NCI-H748 (cell line): ENCODE data around the gene PCDHGA2.
"Not testable (repeated sequence)": the region's sequence is repeated elsewhere in the genome, so short reads cannot be mapped to it uniquely, and the experiment has no call there.

Experiments used
- DNase-seq: peaks from one replicate; lab custom pipeline; 2025; ENCODE audit not compliant: unreplicated experiment; lab: John Stamatoyannopoulos, UW

The PCDHGA2 gene

DNA sequence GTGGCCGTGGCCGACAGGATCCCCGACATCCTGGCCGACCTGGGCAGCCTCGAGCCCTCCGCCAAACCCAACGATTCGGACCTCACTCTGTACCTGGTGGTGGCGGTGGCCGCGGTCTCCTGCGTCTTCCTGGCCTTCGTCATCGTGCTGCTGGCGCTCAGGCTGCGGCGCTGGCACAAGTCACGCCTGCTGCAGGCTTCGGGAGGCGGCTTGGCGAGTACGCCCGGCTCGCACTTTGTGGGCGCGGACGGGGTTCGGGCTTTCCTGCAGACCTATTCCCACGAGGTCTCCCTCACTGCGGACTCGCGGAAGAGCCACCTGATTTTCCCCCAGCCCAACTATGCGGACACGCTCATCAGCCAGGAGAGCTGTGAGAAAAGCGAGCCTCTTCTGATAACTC lies 7.5 kb downstream of the PCDHGA2 start:
- not testable (repeated sequence) for DNase-seq

DNA sequence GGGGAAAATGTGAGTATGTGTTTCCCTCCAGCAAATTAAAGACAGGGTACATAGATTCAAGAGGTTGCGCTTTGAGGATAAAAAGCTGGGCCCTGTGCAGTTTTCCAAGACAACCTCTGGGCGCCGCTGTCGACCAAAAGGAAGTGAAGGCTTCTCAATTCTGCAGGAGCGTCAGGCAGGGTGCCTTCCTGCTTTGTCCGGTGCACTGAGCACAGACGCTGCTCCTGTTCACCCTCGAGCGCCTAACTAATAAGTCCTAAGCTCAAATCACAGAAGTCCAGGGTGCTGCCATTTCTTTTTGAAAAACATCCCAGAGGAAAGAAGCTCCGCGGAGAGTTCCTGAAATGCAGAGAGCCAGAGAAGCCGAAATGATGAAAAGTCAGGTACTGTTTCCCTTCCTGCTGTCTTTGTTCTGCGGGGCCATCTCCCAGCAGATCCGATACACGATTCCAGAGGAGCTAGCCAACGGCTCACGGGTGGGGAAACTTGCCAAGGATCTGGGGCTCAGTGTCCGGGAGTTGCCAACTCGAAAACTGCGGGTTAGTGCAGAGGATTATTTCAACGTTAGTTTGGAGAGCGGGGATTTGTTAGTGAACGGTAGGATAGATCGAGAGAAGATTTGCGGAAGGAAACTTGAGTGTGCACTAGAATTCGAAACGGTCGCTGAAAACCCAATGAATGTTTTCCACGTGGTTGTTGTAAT lies 11.5 kb downstream of the PCDHGA2 start, which contains the start of gene PCDHGB1:
Gene PCDHGB1 (plus strand): TSS at position 183 of the 703 bp plus-strand sequence. CDS start 162 bp downstream, at position 345.
- DNase-seq, result peak; percentile 93

DNA sequence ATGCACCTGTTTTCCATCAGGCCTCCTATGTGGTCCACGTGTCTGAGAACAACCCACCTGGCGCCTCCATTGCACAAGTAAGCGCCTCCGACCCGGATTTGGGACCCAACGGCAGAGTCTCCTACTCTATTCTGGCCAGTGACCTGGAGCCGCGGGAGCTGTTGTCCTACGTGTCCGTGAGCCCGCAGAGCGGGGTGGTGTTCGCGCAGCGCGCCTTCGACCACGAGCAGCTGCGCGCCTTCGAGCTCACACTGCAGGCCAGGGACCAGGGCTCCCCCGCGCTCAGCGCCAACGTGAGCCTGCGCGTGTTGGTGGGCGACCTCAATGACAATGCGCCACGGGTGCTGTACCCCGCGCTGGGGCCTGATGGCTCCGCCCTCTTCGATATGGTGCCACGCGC lies 13.0 kb downstream of the PCDHGA2 start:
- DNase-seq, result no peak

DNA sequence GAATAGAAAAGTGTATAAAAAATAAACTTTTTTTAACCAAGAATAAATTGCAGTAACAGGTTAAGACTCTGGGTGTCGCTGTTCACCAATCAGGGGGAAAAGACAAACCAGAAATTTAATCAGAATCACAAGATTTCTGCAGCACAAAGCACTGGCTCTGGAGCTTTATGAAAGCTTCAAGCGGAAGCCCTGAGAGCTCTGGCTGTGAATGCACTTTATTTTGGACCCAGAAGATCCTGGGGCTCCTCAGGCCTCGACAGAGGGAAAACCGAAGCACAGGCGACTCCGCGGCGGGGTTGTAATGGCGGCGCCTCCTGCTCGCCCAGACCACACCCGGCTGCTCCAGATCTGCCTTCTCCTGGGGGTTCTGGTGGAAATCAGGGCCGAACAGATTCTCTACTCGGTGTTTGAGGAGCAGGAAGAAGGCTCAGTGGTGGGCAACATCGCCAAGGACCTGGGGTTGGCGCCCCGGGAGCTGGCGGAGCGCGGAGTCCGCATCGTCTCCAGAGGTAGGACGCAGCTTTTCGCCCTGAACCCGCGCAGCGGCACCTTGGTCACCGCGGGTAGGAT lies 16.4 kb downstream of the PCDHGA2 start, which contains the start of gene PCDHGA4:
Gene PCDHGA4 (plus strand): TSS at position 122 of the 570 bp plus-strand sequence. CDS start 87 bp downstream, at position 209.
- DNase-seq, result peak; percentile 4

DNA sequence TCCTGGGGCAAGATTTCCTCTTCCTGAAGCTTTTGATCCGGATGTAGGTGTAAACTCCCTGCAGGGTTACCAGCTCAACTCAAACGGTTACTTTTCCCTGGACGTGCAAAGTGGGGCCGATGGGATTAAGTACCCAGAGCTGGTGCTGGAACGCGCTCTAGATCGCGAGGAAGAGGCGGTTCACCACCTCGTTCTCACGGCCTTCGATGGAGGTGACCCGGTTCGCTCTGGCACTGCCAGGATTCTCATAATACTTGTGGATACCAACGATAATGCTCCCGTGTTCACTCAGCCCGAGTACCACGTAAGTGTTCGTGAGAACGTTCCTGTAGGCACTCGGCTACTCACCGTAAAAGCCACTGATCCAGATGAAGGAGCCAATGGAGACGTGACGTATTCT lies 17.1 kb downstream of the PCDHGA2 start:
- DNase-seq, result no peak

DNA sequence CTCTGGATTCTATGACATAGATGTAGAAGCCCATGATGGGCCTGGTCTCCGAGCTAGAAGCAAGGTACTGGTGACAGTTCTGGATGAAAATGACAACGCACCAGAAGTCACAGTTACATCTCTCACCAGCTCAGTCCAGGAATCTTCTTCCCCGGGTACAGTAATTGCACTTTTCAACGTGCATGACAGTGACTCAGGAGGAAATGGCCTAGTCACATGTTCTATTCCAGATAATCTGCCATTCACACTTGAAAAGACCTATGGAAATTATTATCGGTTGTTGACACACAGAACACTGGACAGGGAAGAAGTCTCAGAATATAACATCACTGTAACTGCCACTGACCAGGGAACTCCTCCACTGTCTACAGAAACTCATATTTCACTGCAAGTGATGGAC lies 17.6 kb downstream of the PCDHGA2 start:
- no peak for DNase-seq

DNA sequence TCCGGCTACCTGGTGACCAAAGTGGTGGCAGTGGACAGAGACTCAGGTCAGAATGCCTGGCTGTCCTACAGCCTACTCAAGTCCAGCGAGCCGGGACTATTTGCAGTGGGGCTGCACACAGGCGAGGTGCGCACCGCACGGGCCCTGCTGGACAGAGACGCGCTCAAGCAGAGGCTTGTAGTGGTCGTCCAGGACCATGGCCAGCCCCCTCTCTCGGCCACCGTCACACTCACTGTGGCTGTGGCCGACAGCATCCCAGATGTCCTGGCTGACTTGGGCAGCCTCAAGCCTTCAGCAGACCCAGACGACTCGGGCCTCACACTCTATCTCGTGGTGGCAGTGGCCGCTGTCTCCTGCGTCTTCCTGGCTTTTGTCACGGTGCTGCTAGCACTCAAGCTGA lies 18.4 kb downstream of the PCDHGA2 start:
- no peak for DNase-seq

DNA sequence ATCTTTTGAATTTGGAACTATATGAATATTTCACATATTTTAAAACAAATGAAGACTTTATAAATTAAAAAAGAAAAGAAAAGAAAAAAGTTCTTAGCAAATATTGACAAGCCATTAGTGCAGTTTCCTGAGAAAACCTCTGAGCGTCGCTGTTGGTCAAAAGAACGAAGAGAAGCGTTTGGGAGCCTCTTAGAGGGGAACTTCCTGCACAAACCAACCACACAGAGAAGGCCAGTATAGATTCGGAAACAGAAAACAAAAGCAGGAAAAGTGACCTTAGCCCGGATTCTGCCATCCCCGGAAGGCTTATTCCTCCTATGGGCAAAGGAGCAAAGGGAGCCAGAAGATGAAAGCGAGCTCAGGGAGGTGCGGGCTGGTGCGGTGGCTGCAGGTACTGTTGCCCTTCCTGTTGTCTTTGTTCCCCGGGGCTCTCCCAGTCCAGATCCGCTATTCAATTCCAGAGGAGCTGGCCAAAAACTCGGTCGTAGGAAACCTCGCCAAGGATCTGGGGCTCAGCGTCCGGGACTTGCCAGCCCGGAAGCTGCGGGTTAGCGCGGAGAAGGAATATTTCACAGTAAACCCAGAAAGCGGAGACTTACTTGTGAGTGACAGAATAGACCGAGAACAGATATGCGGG lies 21.3 kb downstream of the PCDHGA2 start, which contains the start of gene PCDHGB2:
Gene PCDHGB2 (plus strand): TSS at position 205 of the 637 bp plus-strand sequence. CDS start 142 bp downstream, at position 347.
- DNase-seq, result no peak

DNA sequence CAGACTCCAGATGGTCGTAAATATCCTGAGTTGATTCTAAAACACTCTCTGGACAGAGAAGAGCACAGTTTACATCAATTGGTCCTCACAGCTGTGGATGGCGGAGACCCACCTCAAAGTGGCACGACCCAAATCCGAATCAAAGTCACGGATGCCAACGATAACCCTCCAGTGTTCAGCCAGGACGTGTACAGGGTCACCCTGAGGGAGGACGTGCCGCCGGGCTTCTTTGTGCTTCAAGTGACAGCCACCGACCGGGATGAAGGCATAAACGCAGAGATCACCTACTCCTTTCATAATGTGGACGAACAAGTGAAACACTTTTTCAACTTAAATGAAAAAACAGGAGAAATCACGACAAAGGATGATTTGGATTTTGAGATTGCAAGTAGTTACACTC lies 22.1 kb downstream of the PCDHGA2 start:
- DNase-seq, result no peak

DNA sequence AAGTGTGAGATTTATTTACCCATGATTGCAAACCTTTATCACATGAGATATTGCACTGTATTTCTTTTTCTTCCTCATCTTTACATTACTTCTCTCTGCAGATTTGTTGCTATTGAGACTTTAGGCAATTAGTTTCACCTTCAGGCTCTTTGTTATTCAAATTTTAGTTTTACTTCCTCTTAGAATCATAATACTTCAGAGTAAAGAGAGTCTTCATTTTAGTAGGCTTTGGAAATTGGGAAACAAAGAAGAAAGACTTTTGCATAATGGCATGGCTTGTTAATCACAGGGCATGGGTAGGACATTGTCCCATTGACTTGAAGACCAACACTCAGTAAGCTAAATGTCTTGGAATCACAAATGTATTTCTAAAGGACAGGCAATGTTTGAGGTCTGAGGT lies 24.2 kb downstream of the PCDHGA2 start:
- no peak for DNase-seq

DNA sequence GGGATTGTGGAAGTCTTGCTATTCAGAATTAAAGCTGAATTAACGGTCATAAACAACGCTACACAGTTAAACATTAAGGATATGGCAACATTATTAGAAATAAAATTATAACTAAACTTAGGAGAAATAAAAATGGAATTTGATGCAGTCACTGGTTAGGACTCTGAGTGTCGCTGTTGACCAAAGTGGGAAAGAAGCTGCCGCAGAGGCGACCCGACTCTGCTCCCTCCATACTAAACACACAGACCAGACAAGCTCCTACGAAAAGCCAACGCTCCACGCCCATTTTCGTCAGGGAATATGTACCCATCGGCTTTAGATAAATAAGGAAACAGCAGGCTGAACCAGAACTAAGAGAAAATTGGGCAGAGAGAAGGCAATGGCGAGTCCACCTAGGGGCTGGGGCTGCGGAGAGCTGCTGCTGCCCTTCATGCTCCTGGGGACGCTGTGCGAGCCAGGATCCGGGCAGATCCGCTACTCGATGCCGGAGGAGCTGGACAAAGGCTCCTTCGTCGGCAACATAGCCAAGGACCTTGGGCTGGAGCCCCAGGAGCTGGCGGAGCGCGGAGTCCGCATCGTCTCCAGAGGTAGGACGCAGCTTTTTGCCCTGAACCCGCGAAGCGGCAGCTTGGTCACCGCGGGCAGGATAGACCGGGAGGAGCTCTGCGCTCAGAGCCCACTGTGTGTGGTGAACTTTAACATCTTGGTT lies 25.5 kb downstream of the PCDHGA2 start, which contains the start of gene PCDHGA5:
Gene PCDHGA5 (plus strand): TSS at position 211 of the 709 bp plus-strand sequence. CDS start 169 bp downstream, at position 380.
- DNase-seq, result no peak

DNA sequence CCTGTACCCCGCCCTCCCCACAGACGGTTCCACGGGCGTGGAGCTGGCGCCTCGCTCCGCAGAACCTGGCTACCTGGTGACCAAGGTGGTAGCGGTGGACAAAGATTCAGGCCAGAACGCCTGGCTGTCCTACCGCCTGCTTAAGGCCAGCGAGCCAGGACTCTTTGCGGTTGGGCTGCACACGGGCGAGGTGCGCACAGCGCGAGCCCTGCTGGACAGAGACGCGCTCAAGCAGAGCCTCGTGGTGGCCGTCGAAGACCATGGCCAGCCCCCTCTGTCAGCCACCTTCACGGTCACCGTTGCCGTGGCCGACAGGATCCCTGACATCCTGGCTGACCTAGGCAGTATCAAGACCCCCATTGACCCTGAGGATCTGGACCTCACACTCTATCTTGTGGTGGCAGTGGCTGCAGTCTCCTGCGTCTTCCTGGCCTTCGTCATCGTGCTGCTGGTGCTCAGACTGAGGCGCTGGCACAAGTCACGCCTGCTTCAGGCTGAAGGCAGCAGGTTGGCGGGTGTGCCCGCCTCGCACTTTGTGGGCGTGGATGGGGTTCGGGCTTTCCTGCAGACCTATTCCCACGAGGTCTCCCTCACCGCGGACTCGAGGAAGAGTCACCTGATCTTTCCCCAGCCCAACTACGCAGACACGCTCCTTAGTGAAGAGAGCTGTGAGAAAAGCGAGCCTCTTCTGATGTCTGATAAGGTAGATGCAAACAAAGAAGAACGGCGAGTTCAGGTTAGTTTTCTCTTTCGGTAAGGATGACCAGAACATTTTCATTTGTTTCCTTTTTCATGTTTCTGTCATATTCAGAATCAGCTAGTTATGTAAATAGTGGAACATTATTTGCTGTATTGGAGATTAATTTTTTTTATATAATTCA lies 27.7 kb downstream of the PCDHGA2 start:
- DNase-seq, result no peak

DNA sequence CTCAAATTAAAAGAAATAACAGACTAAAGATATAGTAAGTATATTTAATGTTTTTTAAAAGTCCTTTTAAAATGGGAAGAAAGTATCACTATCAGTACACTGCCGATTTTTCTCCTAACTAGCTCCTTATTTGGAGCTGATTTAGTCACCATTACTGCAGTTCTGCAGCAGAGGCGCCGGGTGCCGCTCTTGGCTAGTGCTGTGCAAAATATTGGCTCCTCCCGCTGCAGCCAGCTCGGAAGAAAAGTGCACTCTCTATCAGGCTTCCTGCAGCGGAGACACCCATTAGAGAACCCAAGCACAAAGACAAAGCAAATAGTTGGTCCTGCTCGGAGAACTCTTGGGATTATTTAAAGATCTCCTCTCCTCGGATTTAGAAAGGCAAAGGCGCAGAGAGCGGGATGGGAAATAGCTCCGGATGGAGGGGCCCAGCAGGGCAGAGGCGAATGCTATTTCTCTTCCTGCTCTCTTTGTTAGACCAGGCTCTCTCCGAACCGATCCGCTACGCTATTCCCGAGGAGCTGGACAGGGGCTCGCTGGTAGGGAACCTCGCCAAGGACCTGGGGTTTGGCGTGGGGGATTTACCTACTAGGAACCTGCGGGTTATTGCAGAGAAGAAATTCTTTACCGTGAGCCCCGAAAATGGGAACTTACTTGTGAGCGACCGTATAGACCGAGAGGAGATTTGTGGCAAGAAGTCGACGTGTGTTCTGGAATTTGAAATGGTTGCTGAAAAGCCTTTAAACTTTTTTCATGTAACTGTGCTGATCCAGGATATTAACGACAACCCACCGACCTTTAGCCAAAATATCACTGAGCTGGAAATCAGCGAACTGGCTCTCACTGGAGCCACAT lies 31.7 kb downstream of the PCDHGA2 start, which contains the start of gene PCDHGB3:
Gene PCDHGB3 (plus strand): TSS at position 249 of the 855 bp plus-strand sequence. CDS start 153 bp downstream, at position 402.
- no peak for DNase-seq

DNA sequence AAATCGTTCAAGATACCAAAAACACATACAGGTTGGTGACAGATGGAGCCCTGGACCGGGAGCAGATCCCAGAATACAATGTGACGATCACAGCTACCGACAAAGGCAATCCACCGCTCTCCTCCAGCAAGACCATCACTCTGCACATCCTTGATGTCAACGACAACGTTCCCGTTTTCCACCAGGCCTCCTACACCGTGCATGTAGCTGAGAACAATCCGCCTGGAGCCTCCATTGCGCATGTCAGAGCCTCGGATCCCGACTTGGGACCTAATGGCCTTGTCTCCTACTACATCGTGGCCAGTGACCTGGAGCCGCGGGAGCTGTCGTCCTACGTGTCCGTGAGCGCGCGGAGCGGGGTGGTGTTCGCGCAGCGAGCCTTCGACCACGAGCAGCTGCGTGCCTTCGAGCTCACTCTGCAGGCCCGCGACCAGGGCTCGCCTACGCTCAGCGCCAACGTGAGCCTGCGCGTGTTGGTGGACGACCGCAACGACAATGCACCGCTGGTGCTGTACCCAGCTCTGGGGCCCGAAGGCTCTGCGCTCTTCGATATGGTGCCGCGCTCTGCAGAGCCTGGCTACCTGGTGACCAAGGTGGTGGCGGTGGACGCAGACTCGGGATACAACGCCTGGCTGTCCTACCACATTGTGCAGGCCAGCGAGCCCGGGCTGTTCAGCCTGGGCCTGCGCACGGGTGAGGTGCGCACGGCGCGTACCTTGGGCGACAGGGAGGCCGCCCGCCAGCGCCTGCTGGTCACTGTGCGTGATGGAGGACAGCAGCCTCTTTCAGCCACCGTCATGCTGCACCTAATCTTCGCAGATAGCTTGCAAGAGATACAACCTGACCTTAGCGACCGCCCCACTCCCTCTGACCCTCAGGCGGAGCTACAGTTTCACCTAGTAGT lies 33.3 kb downstream of the PCDHGA2 start:
- no peak for DNase-seq

DNA sequence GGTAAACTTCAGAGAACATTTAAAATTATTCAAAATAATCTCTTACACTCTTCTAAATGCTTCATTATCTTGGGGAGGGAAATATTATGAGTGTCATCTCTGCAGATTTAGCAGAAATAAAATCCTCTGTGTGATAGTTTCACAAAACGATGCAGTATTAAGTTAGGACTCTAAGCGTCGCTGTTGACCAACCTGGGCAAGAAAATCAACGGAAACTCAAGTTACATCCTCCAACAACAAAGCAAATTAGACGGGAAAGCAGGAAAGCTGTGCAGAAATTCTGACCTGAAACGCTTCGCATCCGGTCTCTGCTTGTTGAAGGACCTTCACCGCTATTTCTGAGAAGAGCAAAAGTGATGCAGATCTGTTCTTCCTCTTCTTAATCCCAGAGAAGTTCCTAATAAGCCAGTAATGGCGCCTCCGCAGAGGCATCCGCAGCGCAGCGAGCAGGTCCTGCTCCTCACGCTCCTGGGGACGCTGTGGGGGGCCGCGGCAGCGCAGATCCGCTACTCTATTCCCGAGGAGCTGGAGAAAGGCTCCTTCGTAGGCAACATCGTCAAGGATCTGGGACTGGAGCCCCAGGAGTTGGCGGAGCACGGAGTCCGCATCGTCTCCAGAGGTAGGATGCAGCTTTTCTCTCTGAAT lies 35.2 kb downstream of the PCDHGA2 start, which contains the start of gene PCDHGA6:
Gene PCDHGA6 (plus strand): TSS at position 219 of the 645 bp plus-strand sequence. CDS start 193 bp downstream, at position 412.
- no peak for DNase-seq

DNA sequence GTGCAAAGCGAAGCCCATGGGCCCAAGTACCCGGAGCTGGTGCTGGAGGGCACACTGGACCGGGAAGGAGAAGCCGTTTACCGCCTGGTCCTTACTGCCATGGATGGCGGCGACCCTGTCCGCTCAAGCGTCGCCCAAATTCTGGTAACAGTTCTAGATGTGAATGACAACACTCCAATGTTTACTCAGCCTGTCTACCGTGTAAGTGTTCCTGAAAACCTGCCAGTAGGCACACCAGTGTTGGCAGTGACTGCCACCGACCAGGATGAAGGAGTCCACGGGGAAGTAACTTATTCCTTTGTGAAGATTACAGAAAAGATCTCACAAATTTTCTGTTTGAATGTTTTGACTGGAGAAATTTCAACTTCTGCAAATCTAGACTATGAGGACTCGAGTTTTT lies 36.1 kb downstream of the PCDHGA2 start:
- no peak for DNase-seq

DNA sequence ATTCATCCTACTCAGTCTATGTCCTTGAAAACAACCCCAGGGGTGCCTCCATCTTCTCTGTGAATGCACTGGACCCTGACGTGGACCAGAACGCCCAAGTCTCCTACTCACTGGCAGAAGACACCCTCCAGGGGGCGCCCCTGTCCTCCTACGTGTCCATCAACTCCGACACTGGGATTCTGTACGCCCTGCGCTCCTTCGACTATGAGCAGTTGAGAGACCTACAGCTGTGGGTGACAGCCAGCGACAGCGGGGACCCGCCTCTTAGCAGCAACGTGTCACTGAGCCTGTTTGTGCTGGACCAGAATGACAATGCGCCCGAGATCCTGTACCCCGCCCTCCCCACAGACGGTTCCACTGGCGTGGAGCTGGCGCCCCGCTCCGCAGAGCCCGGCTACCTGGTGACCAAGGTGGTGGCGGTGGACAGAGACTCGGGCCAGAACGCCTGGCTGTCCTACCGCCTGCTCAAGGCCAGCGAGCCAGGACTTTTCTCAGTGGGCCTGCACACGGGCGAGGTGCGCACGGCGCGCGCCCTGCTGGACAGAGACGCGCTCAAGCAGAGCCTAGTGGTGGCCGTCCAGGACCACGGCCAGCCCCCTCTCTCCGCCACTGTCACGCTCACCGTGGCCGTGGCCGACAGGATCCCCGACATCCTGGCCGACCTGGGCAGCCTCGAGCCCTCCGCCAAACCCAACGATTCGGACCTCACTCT lies 37.0 kb downstream of the PCDHGA2 start:
- not testable (repeated sequence) for DNase-seq
